H1 (cell line): ENCODE measurements around the gene MYL6. TPM values are rescaled to one million over a fixed set of nuclear protein-coding genes. Genes with fewer than 3 reads are reported as not detected.

Experiments
- BRCA1 ChIP-seq: IDR thresholded peaks from 2 replicates; pipeline ENCODE4 v1.6.1; 2012; ENCODE audit warnings: low read depth, low read length, improper control_type of control experiment
- EGR1 ChIP-seq: IDR thresholded peaks from 2 replicates; pipeline ENCODE4 v1.6.1; 2011; ENCODE audit warnings: low read depth, low read length, borderline replicate concordance
- KDM1A ChIP-seq: fragments of 200-600, 300-600 bp; sonication (generic); IDR thresholded peaks from 2 replicates; pipeline ENCODE4 v1.7.1; 2016; ENCODE audit warnings: mild to moderate bottlenecking, low read length, borderline replicate concordance
- NANOG ChIP-seq: IDR thresholded peaks from 2 replicates; pipeline ENCODE4 v1.6.1; 2011; ENCODE audit warnings: low read length, low read depth, mild to moderate bottlenecking, inconsistent platforms; ENCODE audit not compliant: insufficient read depth, poor library complexity, severe bottlenecking
- POU5F1 ChIP-seq: IDR thresholded peaks from 2 replicates; pipeline ENCODE4 v1.6.1; 2011; ENCODE audit warnings: low read depth, mild to moderate bottlenecking, low read length, moderate library complexity
- RAD21 ChIP-seq, 2 experiments: IDR thresholded peaks in 1 of 2; conservative IDR thresholded peaks in 1 of 2; 2 replicates each; pipeline ENCODE4 v1.6.1; 2011; ENCODE audit warnings: low read depth in 2 of 2, low read length in 2 of 2, improper control_type of control experiment in 1 of 2, inconsistent platforms in 1 of 2, mild to moderate bottlenecking in 1 of 2, moderate library complexity in 1 of 2
- RFX5 ChIP-seq: IDR thresholded peaks from 2 replicates; pipeline ENCODE4 v1.6.1; 2011; ENCODE audit warnings: low read depth, low read length, improper control_type of control experiment, borderline replicate concordance
- RNF2 ChIP-seq: fragments of 200-900, 300-1000 bp; sonication (generic); IDR thresholded peaks from 2 replicates; pipeline ENCODE4 v1.7.1; 2016; ENCODE audit warnings: borderline replicate concordance, low read depth, mild to moderate bottlenecking, antibody characterized with exemption, low read length; ENCODE audit not compliant: poor library complexity, severe bottlenecking; ENCODE audit errors: missing control alignments
- SP4 ChIP-seq: IDR thresholded peaks from 2 replicates; pipeline ENCODE4 v1.6.1; 2012; ENCODE audit warnings: low read length, inconsistent platforms
- SUZ12 ChIP-seq: fragments of 200-600 bp; sonication (generic); IDR thresholded peaks from 2 replicates; pipeline ENCODE4 v1.6.1; 2012; ENCODE audit warnings: mild to moderate bottlenecking, inconsistent platforms, low read length, moderate library complexity, mixed read lengths
- TBP ChIP-seq: IDR thresholded peaks from 2 replicates; pipeline ENCODE4 v1.6.1; 2011; ENCODE audit warnings: low read depth, low read length, improper control_type of control experiment
- polyA plus RNA-seq, 7 experiments: library from polyadenylated mRNA; depleted of rRNA in 3 of 7; stranded (reverse) in 5 of 7; unstranded in 2 of 7; fragments of >200 nt in 5 of 7; fragments of 200-250 nt in 2 of 7; gene quantifications; 1 replicate in 5 of 7; 2 replicates in 1 of 7; 4 replicates in 1 of 7; pipeline versions ENCODE4 v1.2.1 to v1.2.3, GENCODE V29; 2011 to 2013; ENCODE audit warnings: missing spikeins in 2 of 7, mixed read lengths in 2 of 7
- total RNA-seq: library from RNA; stranded (reverse); fragmentation: NEBNext Ultra II Directional; extraction: Animal tissue kit (Norgen Biotek cat#: 25700); gene quantifications from 2 replicates; pipeline ENCODE4 v1.2.1, GENCODE V29; 2021
- TF ChIP-seq, protein P1 (sequence below): IDR thresholded peaks from 2 replicates; pipeline ENCODE4 v1.6.1; 2012; ENCODE audit warnings: inconsistent platforms

Gene MYL6
- total and polyA plus RNA-seq, 2 of the 8 experiments (the other 6 are each of a cell fraction or from before 2014, with no cell fraction given): 1,130 to 2,279 TPM

- TF ChIP-seq RNF2: no peak
- no peak for TF ChIP-seq RFX5
- no peak for TF ChIP-seq SP4
- TF ChIP-seq NANOG: no peak
- TF ChIP-seq SUZ12: no peak
- TF ChIP-seq, protein P1, sequence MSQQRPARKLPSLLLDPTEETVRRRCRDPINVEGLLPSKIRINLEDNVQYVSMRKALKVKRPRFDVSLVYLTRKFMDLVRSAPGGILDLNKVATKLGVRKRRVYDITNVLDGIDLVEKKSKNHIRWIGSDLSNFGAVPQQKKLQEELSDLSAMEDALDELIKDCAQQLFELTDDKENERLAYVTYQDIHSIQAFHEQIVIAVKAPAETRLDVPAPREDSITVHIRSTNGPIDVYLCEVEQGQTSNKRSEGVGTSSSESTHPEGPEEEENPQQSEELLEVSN: no peak
- no peak for TF ChIP-seq RAD21 (IDR thresholded peaks at IDR 0.05 in 1 of 2, conservative IDR thresholded peaks at IDR 0.05 in 1 of 2; ENCODE audit: low read depth in 2 of 2, low read length in 2 of 2)
- TF ChIP-seq EGR1: peak; percentile 91; the same call in 1 of the 2 replicates
- 0 out of 2 replicates have a peak, but pooled peaks have one; percentile 11 for TF ChIP-seq TBP
- TF ChIP-seq POU5F1: no peak
- no peak for TF ChIP-seq BRCA1
- no peak for TF ChIP-seq KDM1A
Measured at GRCh38 chr12:56129206-56129941, 28.8 kb upstream of the MYL6 start (continued).
